ENCODE results near the gene RPL21.
"Not testable (repeated sequence)": the region's sequence is repeated elsewhere in the genome, so short reads cannot be mapped to it uniquely, and the experiment has no call there.

The RPL21 gene

DNA sequence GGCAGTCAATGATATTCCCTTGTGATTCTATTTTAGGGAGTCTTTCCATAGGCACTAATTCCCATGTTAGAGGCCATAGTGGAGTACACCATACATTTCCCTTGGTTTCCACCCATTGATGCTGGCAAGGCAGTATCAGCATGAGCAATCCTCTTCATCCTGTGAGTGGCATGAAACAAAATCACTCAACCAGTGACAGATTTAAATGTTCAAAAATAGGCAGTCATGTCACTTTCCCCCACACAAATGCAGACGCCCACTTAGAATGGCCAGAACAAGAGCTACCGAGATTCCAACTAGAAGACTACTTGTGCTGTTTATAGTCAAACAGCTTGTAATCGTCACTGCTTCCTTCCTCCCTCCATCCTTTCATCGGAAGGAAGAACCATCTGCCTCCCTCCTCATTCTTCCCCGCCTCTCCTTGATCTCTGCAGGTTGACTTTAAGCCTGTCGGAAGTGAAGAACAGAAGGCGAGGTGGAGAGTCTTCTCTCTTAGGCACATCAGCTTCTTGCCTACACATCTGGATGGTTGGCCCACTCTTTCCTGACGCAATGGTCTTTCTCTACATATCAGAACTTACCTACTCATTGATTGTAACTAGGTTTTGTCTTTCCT is 41.8 kb downstream of the RPL21 start:
- TF ChIP-seq, protein P1, sequence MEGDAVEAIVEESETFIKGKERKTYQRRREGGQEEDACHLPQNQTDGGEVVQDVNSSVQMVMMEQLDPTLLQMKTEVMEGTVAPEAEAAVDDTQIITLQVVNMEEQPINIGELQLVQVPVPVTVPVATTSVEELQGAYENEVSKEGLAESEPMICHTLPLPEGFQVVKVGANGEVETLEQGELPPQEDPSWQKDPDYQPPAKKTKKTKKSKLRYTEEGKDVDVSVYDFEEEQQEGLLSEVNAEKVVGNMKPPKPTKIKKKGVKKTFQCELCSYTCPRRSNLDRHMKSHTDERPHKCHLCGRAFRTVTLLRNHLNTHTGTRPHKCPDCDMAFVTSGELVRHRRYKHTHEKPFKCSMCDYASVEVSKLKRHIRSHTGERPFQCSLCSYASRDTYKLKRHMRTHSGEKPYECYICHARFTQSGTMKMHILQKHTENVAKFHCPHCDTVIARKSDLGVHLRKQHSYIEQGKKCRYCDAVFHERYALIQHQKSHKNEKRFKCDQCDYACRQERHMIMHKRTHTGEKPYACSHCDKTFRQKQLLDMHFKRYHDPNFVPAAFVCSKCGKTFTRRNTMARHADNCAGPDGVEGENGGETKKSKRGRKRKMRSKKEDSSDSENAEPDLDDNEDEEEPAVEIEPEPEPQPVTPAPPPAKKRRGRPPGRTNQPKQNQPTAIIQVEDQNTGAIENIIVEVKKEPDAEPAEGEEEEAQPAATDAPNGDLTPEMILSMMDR (conservative IDR thresholded peaks at IDR 0.05): no peak
- H3K27ac ChIP-seq: no peak overlapping the region

DNA sequence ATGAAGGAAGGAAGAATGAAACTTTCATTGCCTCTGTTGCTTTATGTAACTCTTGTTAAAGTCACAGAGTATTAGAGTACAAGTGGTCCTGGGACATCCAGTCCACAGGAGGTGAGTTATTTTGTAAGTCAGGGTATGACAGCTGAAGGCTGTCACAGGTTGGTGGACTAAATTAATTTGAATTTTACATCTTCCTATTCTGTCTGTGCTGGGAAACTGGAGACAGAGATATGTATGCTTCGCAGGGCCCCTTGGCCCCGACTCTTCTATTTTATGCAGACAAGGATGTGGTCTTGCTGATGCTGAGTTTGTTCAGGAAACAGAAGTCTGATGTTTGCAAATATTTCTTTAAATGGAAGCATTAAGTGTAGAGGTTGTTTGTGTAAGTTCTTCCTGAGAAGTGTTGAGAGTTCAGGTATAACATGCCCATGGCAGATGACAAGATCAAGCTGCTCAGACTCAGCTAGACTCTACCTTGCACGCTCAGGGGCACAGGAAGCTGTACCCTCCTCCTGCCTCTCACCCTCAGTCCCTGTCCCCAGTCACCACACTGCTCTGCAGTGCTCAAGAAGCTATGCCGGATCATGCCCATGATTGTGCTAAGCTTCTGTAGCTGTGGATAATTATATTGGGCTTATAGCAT is 42.6 kb downstream of the RPL21 start:
- H3K27ac ChIP-seq: no peak overlapping the region
- TF ChIP-seq, protein P1 (conservative IDR thresholded peaks at IDR 0.05): no peak

DNA sequence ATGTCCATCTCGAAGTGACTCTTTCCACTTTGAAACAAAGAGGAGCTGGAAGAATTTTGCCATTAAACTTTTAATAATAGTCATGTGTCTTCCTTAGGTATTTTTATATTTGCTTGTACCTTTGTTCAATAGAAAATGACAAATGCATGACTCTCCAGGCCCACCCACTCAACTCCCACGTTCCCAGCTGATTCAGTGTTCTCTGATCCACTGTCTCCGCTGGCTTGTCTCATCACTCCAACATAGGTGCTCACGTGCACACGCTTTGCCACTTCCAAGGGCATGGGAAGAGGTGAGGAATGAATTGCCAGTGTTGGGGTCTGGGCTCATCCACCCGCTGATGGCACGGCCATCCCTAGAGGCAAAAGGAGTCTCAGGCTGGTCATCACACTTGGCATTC is 43.7 kb downstream of the RPL21 start:
- TF ChIP-seq, protein P1 (conservative IDR thresholded peaks at IDR 0.05): no peak
- H3K27ac ChIP-seq: no peak overlapping the region

DNA sequence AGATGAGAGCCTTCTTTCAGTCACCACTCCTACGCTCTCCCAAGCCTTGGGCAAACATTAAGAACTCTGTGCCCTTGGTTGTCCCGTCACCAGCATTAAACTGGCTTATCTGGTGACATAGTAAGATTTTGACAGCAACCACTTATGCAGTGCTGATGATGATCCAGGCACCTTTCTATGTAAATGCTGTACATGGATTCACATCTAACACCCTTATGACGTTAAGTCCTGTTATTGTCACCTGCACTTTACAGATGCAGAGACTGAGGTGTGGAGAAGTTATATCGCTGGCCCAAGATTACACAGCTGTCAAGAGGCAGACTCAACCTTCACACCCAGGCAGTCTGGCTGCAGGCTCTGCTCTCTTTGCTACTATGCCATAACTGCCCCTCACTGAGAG is 44.3 kb downstream of the RPL21 start:
- TF ChIP-seq, protein P1 (conservative IDR thresholded peaks at IDR 0.05): no peak
- H3K27ac ChIP-seq: no peak overlapping the region

DNA sequence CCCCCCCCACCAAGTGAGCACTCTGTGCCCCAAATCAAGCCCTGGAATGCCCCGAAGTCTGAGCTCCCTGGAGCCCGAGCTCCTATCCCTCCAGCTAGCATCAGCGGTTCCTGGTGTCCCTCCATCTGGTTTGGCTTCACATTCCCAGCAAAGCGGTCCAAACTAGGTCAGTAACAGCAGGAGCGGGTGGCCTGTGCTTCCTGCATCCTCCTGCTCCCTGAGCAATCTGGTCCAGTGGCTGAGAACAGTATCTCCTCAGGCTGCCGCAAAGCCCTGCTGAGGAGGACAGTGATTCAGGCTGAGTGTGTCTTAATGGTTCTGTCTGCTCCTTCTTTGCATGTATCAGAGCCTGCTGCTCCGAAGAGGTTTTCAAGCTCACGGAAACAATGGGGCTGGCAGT is 45.1 kb downstream of the RPL21 start:
- TF ChIP-seq, protein P1 (conservative IDR thresholded peaks at IDR 0.05): no peak
- H3K27ac ChIP-seq: no peak overlapping the region

DNA sequence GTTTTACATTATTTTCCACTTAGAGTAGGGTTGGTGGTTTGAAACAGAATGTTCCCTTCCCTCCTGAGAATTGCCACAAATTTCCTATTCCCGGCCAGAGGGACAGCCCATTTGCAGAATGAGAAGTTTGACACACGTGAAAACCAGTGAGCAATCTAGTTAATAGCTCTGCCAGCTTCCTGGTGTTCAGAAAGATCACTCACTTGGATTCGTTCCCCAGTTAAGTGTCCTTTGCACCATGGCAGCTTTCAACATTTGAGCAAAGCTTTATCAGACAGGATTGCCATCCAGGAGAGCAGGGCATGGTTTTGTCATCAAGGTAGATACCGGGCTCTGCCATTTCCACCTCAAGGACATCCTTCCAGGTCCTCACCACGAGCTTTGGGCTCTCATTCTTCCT is 47.5 kb downstream of the RPL21 start:
- no peak overlapping the region for H3K27ac ChIP-seq
- TF ChIP-seq, protein P1 (conservative IDR thresholded peaks at IDR 0.05): no peak

DNA sequence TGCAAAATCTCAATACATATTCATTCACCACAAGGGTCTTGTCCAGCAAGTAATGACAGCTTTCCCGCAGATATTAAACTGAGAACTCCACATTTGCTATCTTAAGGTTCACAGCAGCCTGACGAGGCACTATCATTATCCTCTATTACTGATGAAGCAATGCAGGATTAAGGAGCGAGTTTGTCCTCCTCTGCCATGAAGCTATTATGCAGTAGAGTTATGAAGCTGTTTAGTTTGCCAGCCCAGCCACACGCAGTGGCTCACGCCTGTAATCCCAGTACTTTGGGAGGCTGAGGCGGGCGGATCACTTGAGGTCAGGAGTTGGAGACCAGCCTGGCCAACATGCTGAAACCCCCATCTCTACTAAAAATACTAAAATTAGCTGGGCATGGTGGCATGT is 49.0 kb downstream of the RPL21 start:
- not testable (repeated sequence) for H3K27ac ChIP-seq

DNA sequence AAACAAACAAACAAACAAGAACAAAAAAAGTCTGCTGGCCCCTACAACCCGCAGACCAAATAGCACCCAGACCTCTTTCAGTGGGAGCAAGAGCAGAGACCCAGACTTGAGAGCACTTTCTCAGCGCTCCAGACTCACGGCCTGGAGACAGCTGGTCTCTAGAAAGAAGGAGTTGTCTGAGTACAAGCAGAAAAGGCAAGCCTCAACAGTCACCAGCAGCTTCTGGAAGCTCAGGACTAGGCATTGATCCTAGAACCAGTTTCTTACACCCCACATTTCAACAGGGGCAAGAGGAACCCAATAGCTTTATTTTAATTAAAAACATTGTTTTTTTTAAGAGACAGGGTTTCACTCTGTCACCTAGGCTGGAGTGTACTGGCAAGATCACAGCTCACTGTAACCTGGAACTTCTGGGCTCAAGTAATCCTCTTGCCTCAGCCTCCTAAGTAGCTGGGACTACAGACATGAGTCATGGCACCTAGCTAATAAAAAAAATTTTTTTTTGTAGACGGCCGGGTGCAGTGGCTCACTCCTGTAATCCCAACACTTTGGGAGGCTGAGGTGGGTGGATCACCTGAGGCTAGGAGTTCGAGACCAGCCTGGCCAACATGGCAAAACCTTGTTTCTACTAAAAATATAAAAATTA is 49.7 kb downstream of the RPL21 start:
- TF ChIP-seq, protein P1 (conservative IDR thresholded peaks at IDR 0.05): no peak
- H3K27ac ChIP-seq: no peak overlapping the region
